Gastroesophageal sphincter (tissue), 3 donors: ENCODE results near the gene GRHL3.

ENCODE experiments used
- CTCF ChIP-seq, 4 experiments: fragments of 200-600 bp in 2 of 4; fragments of 450-650 bp in 2 of 4; sonication (generic) in 1 of 4; IDR thresholded peaks; one replicate each; pipeline ENCODE4 v1.5.1; 2017 to 2019; ENCODE audit warnings: antibody characterized with exemption in 4 of 4, mild to moderate bottlenecking in 2 of 4, moderate library complexity in 2 of 4
- EP300 ChIP-seq: sonication (generic); formaldehyde crosslinking; IDR thresholded peaks from one replicate; pipeline ENCODE4 v1.6.1; 2017; ENCODE audit warnings: antibody characterized with exemption, mild to moderate bottlenecking
- POLR2AphosphoS5 ChIP-seq: sonication (generic); formaldehyde crosslinking; IDR thresholded peaks from one replicate; pipeline ENCODE4 v1.6.1; 2017; ENCODE audit warnings: antibody characterized with exemption

GRCh38 chr1:24289937-24290595 lies 29.1 kb upstream of the GRHL3 start:
- TF ChIP-seq CTCF (IDR thresholded peaks at IDR 0.05) = no peak
- no peak for TF ChIP-seq EP300
- peak; percentile 60 for TF ChIP-seq POLR2AphosphoS5
